ENCODE results near the gene SFI1. TPM values are rescaled to one million over a fixed set of nuclear protein-coding genes. Genes with fewer than 3 reads are reported as not detected.
A peak's percentile ranks its signal among the peaks of the same experiment; 100 is the strongest.
"Not testable (repeated sequence)": the region's sequence is repeated elsewhere in the genome, so short reads cannot be mapped to it uniquely, and the experiment has no call there.

SFI1 gene
- total and polyA plus RNA-seq, 4 donors, result 16.7 to 59.6 (median 30.3) TPM

DNA sequence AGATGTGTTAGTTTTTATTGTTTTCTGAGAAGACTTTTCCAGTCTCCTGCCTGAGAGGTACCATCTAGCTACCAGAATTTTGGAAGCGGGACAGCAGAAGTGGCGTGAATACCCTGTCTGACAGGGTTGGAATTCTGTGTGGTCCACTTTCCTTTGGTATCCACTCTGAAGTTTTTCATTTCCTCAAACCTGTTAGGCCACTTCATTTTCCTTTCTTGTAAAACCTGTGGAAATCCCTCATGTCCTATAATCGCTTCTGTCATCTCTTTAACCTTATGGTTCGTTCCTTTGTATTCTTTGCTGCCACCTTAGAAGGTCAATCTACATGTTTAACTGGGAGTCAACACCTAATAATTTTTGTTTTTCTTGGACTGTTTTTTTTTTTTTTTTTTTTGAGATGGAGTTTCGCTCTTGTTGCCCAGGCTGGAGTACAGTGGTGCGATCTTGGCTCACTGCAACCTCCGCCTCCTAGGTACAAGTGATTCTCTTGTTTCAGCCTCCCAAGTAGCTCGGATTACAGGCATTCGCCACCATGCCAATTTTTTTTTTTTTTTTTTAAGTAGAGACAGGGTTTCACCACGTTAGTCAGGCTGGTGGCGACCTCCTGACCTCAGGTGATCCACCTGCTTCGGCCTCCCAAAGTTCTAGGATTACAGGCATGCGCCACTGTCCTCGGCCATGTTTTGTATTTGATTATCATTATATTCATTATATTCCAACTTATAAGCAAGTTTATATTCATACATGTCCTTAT lies 7.1 kb downstream of the SFI1 start:
- H3K27me3 ChIP-seq (ENCODE audit: control insufficient read depth, insufficient read depth, low read length), result no peaks in the 10 kb centered on the region
- 95% methylated on average over 4 of the region's 14 CpGs for WGBS (ENCODE audit: insufficient coverage)

DNA sequence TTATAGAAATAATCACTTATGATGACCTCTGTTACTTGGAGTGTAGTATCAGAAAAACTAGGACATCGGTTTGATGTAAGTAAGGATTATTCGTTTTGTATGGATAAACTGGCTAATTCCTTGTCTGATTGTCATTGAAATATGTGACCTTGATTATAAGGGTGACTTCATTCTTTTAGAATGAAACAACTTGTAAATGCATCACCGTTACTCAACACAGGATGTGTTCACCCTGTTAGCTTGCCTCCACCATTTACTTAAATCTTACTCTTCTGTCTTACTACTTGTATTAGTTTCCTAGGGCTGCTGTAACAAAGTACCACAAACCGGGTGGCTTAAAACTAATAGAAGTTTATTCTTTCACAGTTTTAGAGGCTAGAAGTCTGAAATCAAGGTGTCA lies 7.9 kb downstream of the SFI1 start:
- H3K9me3 ChIP-seq (ENCODE audit: control insufficient read depth, insufficient read depth, low read length), result no peaks in the 10 kb centered on the region
- H3K27ac ChIP-seq (ENCODE audit: low read depth, low read length), result no peak overlapping the region
- H3K36me3 ChIP-seq (ENCODE audit: control insufficient read depth, insufficient read depth, low read length), result peaks cover 4% of the 10 kb centered on the region
- no peak for DNase-seq (ENCODE audit: low read depth in 4 of 6, low spot score in 6 of 6)
- no peak overlapping the region for H3K4me3 ChIP-seq (ENCODE audit: low read depth, low read length)
- WGBS (ENCODE audit: insufficient coverage), result 80% methylated on average over 2 of the region's 4 CpGs
- H3K4me1 ChIP-seq (ENCODE audit: control insufficient read depth, insufficient read depth, low read length), result no peaks in the 10 kb centered on the region
- H3K27me3 ChIP-seq (ENCODE audit: control insufficient read depth, insufficient read depth, low read length), result no peaks in the 10 kb centered on the region

More for the DNA sequence above, 7.1 kb downstream of the SFI1 start:
- Histone ChIP-seq H3K36me3 (ENCODE audit: control insufficient read depth, insufficient read depth, low read length) (peaks cover 4% of the 10 kb centered on the region), H3K4me3 (ENCODE audit: low read depth, low read length) (no peak overlapping the region), H3K4me1 (ENCODE audit: control insufficient read depth, insufficient read depth, low read length) (no peaks in the 10 kb centered on the region), H3K27ac (ENCODE audit: low read depth, low read length) (no peak overlapping the region), H3K9me3 (ENCODE audit: control insufficient read depth, insufficient read depth, low read length) (no peaks in the 10 kb centered on the region)
- no peak for DNase-seq (ENCODE audit: low read depth in 4 of 6, low spot score in 6 of 6)

- not testable (repeated sequence) for H3K36me3 ChIP-seq (ENCODE audit: control insufficient read depth, insufficient read depth, low read length); H3K4me1 ChIP-seq (ENCODE audit: control insufficient read depth, insufficient read depth, low read length); H3K27me3 ChIP-seq (ENCODE audit: control insufficient read depth, insufficient read depth, low read length); H3K27ac ChIP-seq (ENCODE audit: low read depth, low read length); H3K4me3 ChIP-seq (ENCODE audit: low read depth, low read length); H3K9me3 ChIP-seq (ENCODE audit: control insufficient read depth, insufficient read depth, low read length); DNase-seq (ENCODE audit: low read depth in 4 of 6, low spot score in 6 of 6)
Observed at GRCh38 chr22:31507517-31507916, 11.2 kb downstream of the SFI1 start.

DNA sequence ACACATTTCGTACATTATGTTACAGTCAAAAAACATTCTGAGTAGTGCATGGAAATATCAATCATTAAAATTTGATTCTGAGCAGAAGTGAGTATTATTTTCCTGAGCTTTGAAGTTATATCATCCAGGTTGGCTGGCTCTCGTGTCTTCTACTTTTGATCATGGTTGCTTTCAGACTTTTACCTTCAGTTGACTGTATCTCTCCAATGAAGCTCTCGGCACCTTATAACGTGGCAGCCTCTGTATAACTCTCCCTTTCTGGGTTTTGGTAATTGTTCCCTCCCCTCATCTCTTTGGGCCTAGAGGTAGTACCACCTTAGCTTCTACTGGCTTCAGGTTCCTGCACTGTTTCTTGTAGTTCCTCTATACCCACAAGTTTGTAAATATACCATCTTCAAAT lies 12.2 kb downstream of the SFI1 start:
- Histone ChIP-seq H3K27ac (ENCODE audit: low read depth, low read length) (no peak overlapping the region), H3K4me1 (ENCODE audit: control insufficient read depth, insufficient read depth, low read length) (no peaks in the 10 kb centered on the region), H3K9me3 (ENCODE audit: control insufficient read depth, insufficient read depth, low read length) (no peaks in the 10 kb centered on the region), H3K27me3 (ENCODE audit: control insufficient read depth, insufficient read depth, low read length) (no peaks in the 10 kb centered on the region), H3K4me3 (ENCODE audit: low read depth, low read length) (no peak overlapping the region), H3K36me3 (ENCODE audit: control insufficient read depth, insufficient read depth, low read length) (peaks cover 9% of the 10 kb centered on the region)
- DNase-seq (ENCODE audit: low read depth in 4 of 6, low spot score in 6 of 6), result no peak
- 92% methylated on average over 2 of the region's 4 CpGs for WGBS (ENCODE audit: insufficient coverage)

DNA sequence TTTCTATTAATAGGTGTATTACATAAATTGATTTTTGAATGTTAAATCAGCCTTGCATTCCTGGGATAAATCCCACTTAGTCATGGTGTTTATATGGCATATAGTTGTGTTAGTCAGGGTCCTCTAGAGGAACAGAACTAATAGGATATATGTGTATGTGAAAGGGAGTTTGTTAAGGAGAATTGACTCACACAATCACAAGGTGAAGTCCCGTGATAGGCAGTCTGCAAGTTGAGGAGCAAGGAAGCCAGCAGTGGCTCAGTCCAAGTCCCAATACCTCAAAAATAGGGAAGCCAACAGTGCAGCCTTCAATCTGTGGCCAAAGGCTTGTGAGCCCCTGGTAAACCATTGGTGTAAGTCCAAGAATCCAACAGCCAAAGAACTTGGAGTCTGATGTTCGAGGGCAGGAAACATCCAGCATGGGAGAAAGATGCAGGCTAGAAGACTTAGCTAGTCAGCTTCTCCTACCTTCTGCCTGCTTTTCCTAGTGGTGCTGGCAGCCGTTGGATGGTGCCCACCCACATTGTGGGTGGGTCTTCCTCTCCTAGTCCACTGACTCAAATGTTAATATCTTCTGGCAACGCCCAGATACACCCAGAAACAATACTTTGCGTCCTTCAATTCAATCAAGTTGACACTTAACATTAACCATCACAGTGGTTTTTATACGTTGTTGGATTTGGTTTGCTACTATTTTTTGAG lies 12.9 kb downstream of the SFI1 start:
- no peak overlapping the region for H3K4me3 ChIP-seq (ENCODE audit: low read depth, low read length)
- no peak for DNase-seq (ENCODE audit: low read depth in 4 of 6, low spot score in 6 of 6)
- WGBS (ENCODE audit: insufficient coverage), result 93% methylated on average over 2 of the region's 6 CpGs
- H3K27me3 ChIP-seq (ENCODE audit: control insufficient read depth, insufficient read depth, low read length), result no peaks in the 10 kb centered on the region
- peaks cover 11% of the 10 kb centered on the region for H3K36me3 ChIP-seq (ENCODE audit: control insufficient read depth, insufficient read depth, low read length)
- no peaks in the 10 kb centered on the region for H3K9me3 ChIP-seq (ENCODE audit: control insufficient read depth, insufficient read depth, low read length)
- no peaks in the 10 kb centered on the region for H3K4me1 ChIP-seq (ENCODE audit: control insufficient read depth, insufficient read depth, low read length)
- H3K27ac ChIP-seq (ENCODE audit: low read depth, low read length), result no peak overlapping the region

DNA sequence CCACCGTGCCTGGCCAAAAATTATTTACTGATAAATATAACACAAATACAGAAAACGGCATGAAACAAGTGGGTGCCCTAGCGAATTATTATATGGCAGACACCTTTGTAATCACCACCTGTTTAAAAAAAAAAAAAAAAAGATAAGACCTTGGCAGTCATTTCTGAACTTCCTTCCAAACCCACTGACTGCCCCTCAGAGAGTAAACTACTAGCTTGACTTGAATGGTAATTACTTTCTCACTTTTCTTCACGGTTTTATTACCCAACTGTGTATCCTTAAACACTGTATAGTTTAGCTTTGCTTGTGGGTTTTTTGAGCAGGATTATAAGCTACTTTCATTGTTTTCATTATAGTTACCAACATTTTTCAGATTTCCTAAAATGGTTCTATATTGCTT lies 23.7 kb downstream of the SFI1 start:
- no peaks in the 10 kb centered on the region for H3K4me1 ChIP-seq (ENCODE audit: control insufficient read depth, insufficient read depth, low read length)
- peak in 2 of 6 donors; percentile 25 to 83 for DNase-seq (ENCODE audit: low read depth in 4 of 6, low spot score in 6 of 6)
- no peaks in the 10 kb centered on the region for H3K27me3 ChIP-seq (ENCODE audit: control insufficient read depth, insufficient read depth, low read length)
- peaks cover 5% of the 10 kb centered on the region for H3K36me3 ChIP-seq (ENCODE audit: control insufficient read depth, insufficient read depth, low read length)
- no CpG with 5 or more reads among the region's 4 CpGs for WGBS (ENCODE audit: insufficient coverage)
- H3K4me3 ChIP-seq (ENCODE audit: low read depth, low read length), result no peak overlapping the region
- no peaks in the 10 kb centered on the region for H3K9me3 ChIP-seq (ENCODE audit: control insufficient read depth, insufficient read depth, low read length)
- H3K27ac ChIP-seq (ENCODE audit: low read depth, low read length), result no peak overlapping the region

DNA sequence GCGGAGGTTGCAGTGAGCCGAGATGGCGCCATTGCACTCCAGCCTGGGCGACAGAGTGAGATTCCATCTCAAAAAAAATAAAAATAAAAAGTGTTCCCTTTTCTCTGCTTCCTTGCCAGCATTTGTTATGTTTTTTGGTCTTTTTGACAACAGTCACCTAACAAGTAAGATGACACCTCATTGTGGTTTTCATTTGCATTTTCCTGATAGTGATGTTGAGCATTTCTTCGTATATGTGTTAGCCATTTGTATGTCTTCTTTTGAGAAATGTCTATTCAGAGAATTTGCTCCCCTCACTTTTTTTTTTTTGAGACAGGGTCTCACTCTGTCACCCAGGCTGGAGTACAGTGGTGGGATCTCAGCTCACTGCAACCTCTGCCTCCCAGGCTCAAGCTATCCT lies 27.8 kb downstream of the SFI1 start:
- H3K4me3 ChIP-seq (ENCODE audit: low read depth, low read length); DNase-seq (ENCODE audit: low read depth in 4 of 6, low spot score in 6 of 6); H3K4me1 ChIP-seq (ENCODE audit: control insufficient read depth, insufficient read depth, low read length); H3K27me3 ChIP-seq (ENCODE audit: control insufficient read depth, insufficient read depth, low read length); H3K27ac ChIP-seq (ENCODE audit: low read depth, low read length); H3K36me3 ChIP-seq (ENCODE audit: control insufficient read depth, insufficient read depth, low read length); H3K9me3 ChIP-seq (ENCODE audit: control insufficient read depth, insufficient read depth, low read length): not testable (repeated sequence)
- 100% methylated on average over 3 of the region's 5 CpGs for WGBS (ENCODE audit: insufficient coverage)

DNA sequence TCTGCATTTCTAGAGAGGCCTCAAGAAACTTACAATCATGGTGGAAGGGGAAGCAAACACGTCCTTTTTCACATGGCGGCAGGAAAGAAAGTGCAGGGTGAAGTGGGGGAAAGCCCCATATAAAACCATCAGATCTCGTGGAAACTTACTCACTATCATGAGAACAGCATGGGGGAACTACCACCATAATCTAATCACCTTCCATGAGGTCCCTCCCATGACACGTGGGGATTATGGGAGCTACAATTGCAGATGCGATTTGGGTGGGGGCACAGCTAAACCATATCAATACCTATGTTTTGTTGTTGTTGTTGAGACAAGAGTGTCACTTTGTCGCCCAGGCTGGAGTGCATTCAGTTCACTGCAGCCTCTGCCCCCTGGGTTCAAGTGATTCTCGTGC lies 29.9 kb downstream of the SFI1 start:
- Histone ChIP-seq H3K27me3 (ENCODE audit: control insufficient read depth, insufficient read depth, low read length) (no peaks in the 10 kb centered on the region), H3K9me3 (ENCODE audit: control insufficient read depth, insufficient read depth, low read length) (no peaks in the 10 kb centered on the region), H3K4me1 (ENCODE audit: control insufficient read depth, insufficient read depth, low read length) (no peaks in the 10 kb centered on the region), H3K27ac (ENCODE audit: low read depth, low read length) (no peak overlapping the region), H3K4me3 (ENCODE audit: low read depth, low read length) (no peak overlapping the region), H3K36me3 (ENCODE audit: control insufficient read depth, insufficient read depth, low read length) (no peaks in the 10 kb centered on the region)
- DNase-seq (ENCODE audit: low read depth in 4 of 6, low spot score in 6 of 6), result no peak
- 100% methylated on average over 2 of the region's 7 CpGs for WGBS (ENCODE audit: insufficient coverage)

GRCh38 chr22:31530823-31531195 lies 34.5 kb downstream of the SFI1 start:
- Histone ChIP-seq H3K9me3 (ENCODE audit: control insufficient read depth, insufficient read depth, low read length) (no peaks in the 10 kb centered on the region), H3K4me3 (ENCODE audit: low read depth, low read length) (no peak overlapping the region), H3K4me1 (ENCODE audit: control insufficient read depth, insufficient read depth, low read length) (no peaks in the 10 kb centered on the region), H3K36me3 (ENCODE audit: control insufficient read depth, insufficient read depth, low read length) (no peaks in the 10 kb centered on the region), H3K27ac (ENCODE audit: low read depth, low read length) (peak overlapping the region; percentile 74), H3K27me3 (ENCODE audit: control insufficient read depth, insufficient read depth, low read length) (no peaks in the 10 kb centered on the region)
- no CpG with 5 or more reads among the region's 3 CpGs for WGBS (ENCODE audit: insufficient coverage)
- peak in 1 of 6 donors; percentile 3 for DNase-seq (ENCODE audit: low read depth in 4 of 6, low spot score in 6 of 6)

- WGBS (ENCODE audit: insufficient coverage), result no CpG with 5 or more reads among the region's 1 CpG
- no peak overlapping the region for H3K4me3 ChIP-seq (ENCODE audit: low read depth, low read length)
- H3K4me1 ChIP-seq (ENCODE audit: control insufficient read depth, insufficient read depth, low read length), result no peaks in the 10 kb centered on the region
- no peak overlapping the region for H3K27ac ChIP-seq (ENCODE audit: low read depth, low read length)
- H3K36me3 ChIP-seq (ENCODE audit: control insufficient read depth, insufficient read depth, low read length), result no peaks in the 10 kb centered on the region
- H3K9me3 ChIP-seq (ENCODE audit: control insufficient read depth, insufficient read depth, low read length), result no peaks in the 10 kb centered on the region
- no peak for DNase-seq (ENCODE audit: low read depth in 4 of 6, low spot score in 6 of 6)
- H3K27me3 ChIP-seq (ENCODE audit: control insufficient read depth, insufficient read depth, low read length), result no peaks in the 10 kb centered on the region
Observed at GRCh38 chr22:31532060-31532459, 35.7 kb downstream of the SFI1 start.
